ENCODE data around the gene AFAP1L2.
"Not testable (repeated sequence)": the region's sequence is repeated elsewhere in the genome, so short reads cannot be mapped to it uniquely, and the experiment has no call there.

Gene AFAP1L2

GRCh38 chr10:114334301-114334700 is 70.0 kb downstream of the AFAP1L2 start:
- no peak for DNase-seq

GRCh38 chr10:114333441-114333840 is 70.9 kb downstream of the AFAP1L2 start:
- DNase-seq, result not testable (repeated sequence)

- DNase-seq, result no peak
Measured at GRCh38 chr10:114332301-114333192, 71.8 kb downstream of the AFAP1L2 start.

- DNase-seq, result no peak
Measured at GRCh38 chr10:114329634-114330365, 74.5 kb downstream of the AFAP1L2 start.

GRCh38 chr10:114328874-114329273 is 75.4 kb downstream of the AFAP1L2 start:
- no peak for DNase-seq

- DNase-seq, result no peak
Measured at GRCh38 chr10:114328441-114328812, 75.9 kb downstream of the AFAP1L2 start.

- DNase-seq, result no peak
Measured at GRCh38 chr10:114327537-114328440, 76.5 kb downstream of the AFAP1L2 start.

GRCh38 chr10:114326795-114327194 is 77.5 kb downstream of the AFAP1L2 start:
- DNase-seq, result no peak

GRCh38 chr10:114323023-114323422 is 81.3 kb downstream of the AFAP1L2 start:
- no peak for DNase-seq

GRCh38 chr10:114322344-114322743 is 82.0 kb downstream of the AFAP1L2 start:
- DNase-seq, result no peak

- DNase-seq, result no peak
Measured at GRCh38 chr10:114320249-114321116, 83.8 kb downstream of the AFAP1L2 start.

GRCh38 chr10:114319406-114320248 is 84.7 kb downstream of the AFAP1L2 start:
- DNase-seq, result no peak

GRCh38 chr10:114316744-114317143 is 87.6 kb downstream of the AFAP1L2 start:
- no peak for DNase-seq

- DNase-seq, result no peak
Measured at GRCh38 chr10:114315566-114316420, 88.5 kb downstream of the AFAP1L2 start.

GRCh38 chr10:114313866-114314265 is 90.4 kb downstream of the AFAP1L2 start:
- DNase-seq, result no peak

- no peak for DNase-seq
Measured at GRCh38 chr10:114313139-114313538, 91.2 kb downstream of the AFAP1L2 start.

- no peak for DNase-seq
Measured at GRCh38 chr10:114311496-114312209, 92.6 kb downstream of the AFAP1L2 start.

- no peak for DNase-seq
Measured at GRCh38 chr10:114311023-114311422, 93.3 kb downstream of the AFAP1L2 start.

- DNase-seq, result no peak
Measured at GRCh38 chr10:114310346-114310745, 94.0 kb downstream of the AFAP1L2 start.

- DNase-seq, result no peak
Measured at GRCh38 chr10:114309364-114309651, 95.0 kb downstream of the AFAP1L2 start.
